Loucy (cell line): Measurements from ENCODE around the gene WDR26.

ENCODE experiments used
- H2AFZ ChIP-seq: fragments of 200-600 bp; sonication (generic); 2 replicates; pipeline ENCODE4 v1.6.0; 2016; ENCODE audit warnings: antibody characterized with exemption, mild to moderate bottlenecking, low read length, moderate library complexity
- H3F3A ChIP-seq: fragments of 200-600 bp; 2 replicates; pipeline ENCODE4 v1.6.0; 2016; ENCODE audit warnings: antibody characterized with exemption, low read depth, mild to moderate bottlenecking
- H3K27me3 ChIP-seq: fragments of 200-600 bp; sonication (generic); 2 replicates; pipeline ENCODE4 v1.6.1; 2014; ENCODE audit warnings: low read length, mild to moderate bottlenecking; ENCODE audit not compliant: insufficient read depth, poor library complexity, severe bottlenecking
- H3K36me3 ChIP-seq: fragments of 200-600 bp; sonication (generic); 2 replicates; pipeline ENCODE4 v1.6.1; 2016; ENCODE audit warnings: low read length; ENCODE audit not compliant: insufficient read depth
- H3K4me1 ChIP-seq: fragments of 200-600 bp; sonication (generic); 2 replicates; pipeline ENCODE4 v1.5.1; 2014; ENCODE audit warnings: low read length, mild to moderate bottlenecking; ENCODE audit not compliant: insufficient read depth, poor library complexity, severe bottlenecking
- H3K4me2 ChIP-seq: fragments of 200-600 bp; sonication (generic); 2 replicates; pipeline ENCODE4 v1.6.0; 2014; ENCODE audit warnings: antibody characterized with exemption, low read length, low read depth, mild to moderate bottlenecking; ENCODE audit not compliant: poor library complexity, severe bottlenecking
- H3K4me3 ChIP-seq: fragments of 200-600 bp; sonication (generic); 2 replicates; pipeline ENCODE4 v1.5.1; 2014; ENCODE audit warnings: low read length, mild to moderate bottlenecking, mixed read lengths; ENCODE audit not compliant: poor library complexity, severe bottlenecking
- H3K79me2 ChIP-seq: fragments of 200-600 bp; sonication (generic); 2 replicates; pipeline ENCODE4 v1.6.1; 2014; ENCODE audit warnings: low read length; ENCODE audit not compliant: insufficient read depth
- H3K9ac ChIP-seq: fragments of 200-600 bp; sonication (generic); 2 replicates; pipeline ENCODE4 v1.6.0; 2014; ENCODE audit warnings: mild to moderate bottlenecking, low read depth, low read length, moderate library complexity; ENCODE audit not compliant: poor library complexity, severe bottlenecking
- H3K9me2 ChIP-seq: fragments of 200-600 bp; sonication (generic); replicated peaks from 2 replicates; pipeline ENCODE4 v1.6.1; 2016; ENCODE audit warnings: low read depth, low read length, mixed read lengths
- H3K9me3 ChIP-seq: fragments of 200-600 bp; sonication (generic); 2 replicates; pipeline ENCODE4 v1.6.1; 2014; ENCODE audit warnings: mild to moderate bottlenecking, antibody characterized with exemption, low read length, low read depth; ENCODE audit not compliant: insufficient read depth
- H4K20me1 ChIP-seq: fragments of 200-600 bp; sonication (generic); 2 replicates; pipeline ENCODE4 v1.6.0; 2014; ENCODE audit warnings: antibody characterized with exemption, low read length, mild to moderate bottlenecking; ENCODE audit not compliant: insufficient read depth, poor library complexity, severe bottlenecking
- CTCF ChIP-seq: fragments of 200-600 bp; sonication (generic); conservative IDR thresholded peaks from 2 replicates; pipeline ENCODE4 v1.5.1; 2014; ENCODE audit warnings: mild to moderate bottlenecking, antibody characterized with exemption, low read length
- EZH2phosphoT487 ChIP-seq: fragments of 200-600 bp; IDR thresholded peaks from 2 replicates; pipeline ENCODE4 v1.6.1; 2018; ENCODE audit warnings: antibody characterized with exemption, mild to moderate bottlenecking, moderate library complexity, borderline replicate concordance

WDR26 gene

GRCh38 chr1:224458996-224459395 lies 24.4 kb upstream of the WDR26 start:
- no peaks in the 10 kb centered on the region for H3K9me2 ChIP-seq
- H3K4me1 ChIP-seq: peaks cover 9% of the 10 kb centered on the region
- no peaks in the 10 kb centered on the region for H3K27me3 ChIP-seq
- H3K4me2 ChIP-seq: no peak overlapping the region
- H3K4me3 ChIP-seq: no peak overlapping the region
- TF ChIP-seq EZH2phosphoT487: no peak
- TF ChIP-seq CTCF: no peak
- H3K9me3 ChIP-seq: no peaks in the 10 kb centered on the region
- H3K9ac ChIP-seq: no peak overlapping the region
- no peaks in the 10 kb centered on the region for H3F3A ChIP-seq
- no peaks in the 10 kb centered on the region for H3K79me2 ChIP-seq
- H2AFZ ChIP-seq: no peak overlapping the region
- H3K36me3 ChIP-seq: no peaks in the 10 kb centered on the region
- no peaks in the 10 kb centered on the region for H4K20me1 ChIP-seq

GRCh38 chr1:224458296-224458695 lies 23.7 kb upstream of the WDR26 start:
- no peaks in the 10 kb centered on the region for H3K79me2 ChIP-seq
- H3K9ac ChIP-seq: no peak overlapping the region
- no peak overlapping the region for H3K4me3 ChIP-seq
- peaks cover 9% of the 10 kb centered on the region for H3K4me1 ChIP-seq
- no peak overlapping the region for H2AFZ ChIP-seq
- H3K9me3 ChIP-seq: no peaks in the 10 kb centered on the region
- no peaks in the 10 kb centered on the region for H3K36me3 ChIP-seq
- no peaks in the 10 kb centered on the region for H3K27me3 ChIP-seq
- H4K20me1 ChIP-seq: no peaks in the 10 kb centered on the region
- TF ChIP-seq CTCF (no peak), EZH2phosphoT487 (no peak)
- H3K9me2 ChIP-seq: no peaks in the 10 kb centered on the region
- no peak overlapping the region for H3K4me2 ChIP-seq
- no peaks in the 10 kb centered on the region for H3F3A ChIP-seq

GRCh38 chr1:224457782-224458144 lies 23.2 kb upstream of the WDR26 start:
- no peaks in the 10 kb centered on the region for H3K27me3 ChIP-seq
- no peak overlapping the region for H2AFZ ChIP-seq
- no peaks in the 10 kb centered on the region for H3K9me3 ChIP-seq
- no peak overlapping the region for H3K9ac ChIP-seq
- H3K4me1 ChIP-seq: peaks cover 9% of the 10 kb centered on the region
- no peaks in the 10 kb centered on the region for H3F3A ChIP-seq
- no peaks in the 10 kb centered on the region for H4K20me1 ChIP-seq
- no peak overlapping the region for H3K4me3 ChIP-seq
- H3K79me2 ChIP-seq: no peaks in the 10 kb centered on the region
- no peaks in the 10 kb centered on the region for H3K9me2 ChIP-seq
- 0 out of 2 replicates have a peak, but pooled peaks have one; percentile 8 for TF ChIP-seq CTCF
- TF ChIP-seq EZH2phosphoT487: no peak
- H3K36me3 ChIP-seq: no peaks in the 10 kb centered on the region
- H3K4me2 ChIP-seq: no peak overlapping the region
